NT2/D1 (cell line): ENCODE data around the gene LTF.
"Not testable (repeated sequence)": the region's sequence is repeated elsewhere in the genome, so short reads cannot be mapped to it uniquely, and the experiment has no call there.

Experiments used
- DNase-seq: peaks from one replicate; pipeline ENCODE4 v3.0.0-alpha.2; 2011; ENCODE audit warnings: low read depth, low spot score
- H3K27me3 ChIP-seq: 2 replicates; pipeline ENCODE4 v1.6.0; 2011; ENCODE audit warnings: mild to moderate bottlenecking; ENCODE audit not compliant: insufficient read length, insufficient read depth
- H3K36me3 ChIP-seq: 2 replicates; pipeline ENCODE4 v1.6.1; 2011; ENCODE audit warnings: mild to moderate bottlenecking, low read length, mixed read lengths; ENCODE audit not compliant: insufficient read depth, insufficient read length
- H3K4me1 ChIP-seq: 2 replicates; pipeline ENCODE4 v1.5.1; 2011; ENCODE audit not compliant: insufficient read depth, insufficient read length
- H3K4me3 ChIP-seq: 2 replicates; pipeline ENCODE4 v1.5.1; 2011; ENCODE audit warnings: low read depth; ENCODE audit not compliant: insufficient read length
- H3K9ac ChIP-seq: 2 replicates; pipeline ENCODE4 v1.6.0; 2011; ENCODE audit warnings: low read depth; ENCODE audit not compliant: insufficient read length
- H3K9me3 ChIP-seq: 2 replicates; pipeline ENCODE4 v1.5.1; 2011; ENCODE audit warnings: mild to moderate bottlenecking, low read length; ENCODE audit not compliant: insufficient read depth
- SUZ12 ChIP-seq: IDR thresholded peaks from 2 replicates; pipeline ENCODE4 v1.6.1; 2011; ENCODE audit not compliant: insufficient read length, insufficient read depth; ENCODE audit errors: extremely low read depth
- YY1 ChIP-seq: IDR thresholded peaks from 2 replicates; pipeline ENCODE4 v1.6.1; 2011; ENCODE audit not compliant: insufficient read length, insufficient read depth
- ZNF274 ChIP-seq: IDR thresholded peaks from 2 replicates; pipeline ENCODE4 v1.6.1; 2011; ENCODE audit warnings: mild to moderate bottlenecking, low read depth, low read length

The LTF gene

GRCh38 chr3:46447228-46447985 is 17.3 kb downstream of the LTF start:
- Histone ChIP-seq H3K9ac (no peak overlapping the region), H3K27me3 (no peaks in the 10 kb centered on the region)

DNA sequence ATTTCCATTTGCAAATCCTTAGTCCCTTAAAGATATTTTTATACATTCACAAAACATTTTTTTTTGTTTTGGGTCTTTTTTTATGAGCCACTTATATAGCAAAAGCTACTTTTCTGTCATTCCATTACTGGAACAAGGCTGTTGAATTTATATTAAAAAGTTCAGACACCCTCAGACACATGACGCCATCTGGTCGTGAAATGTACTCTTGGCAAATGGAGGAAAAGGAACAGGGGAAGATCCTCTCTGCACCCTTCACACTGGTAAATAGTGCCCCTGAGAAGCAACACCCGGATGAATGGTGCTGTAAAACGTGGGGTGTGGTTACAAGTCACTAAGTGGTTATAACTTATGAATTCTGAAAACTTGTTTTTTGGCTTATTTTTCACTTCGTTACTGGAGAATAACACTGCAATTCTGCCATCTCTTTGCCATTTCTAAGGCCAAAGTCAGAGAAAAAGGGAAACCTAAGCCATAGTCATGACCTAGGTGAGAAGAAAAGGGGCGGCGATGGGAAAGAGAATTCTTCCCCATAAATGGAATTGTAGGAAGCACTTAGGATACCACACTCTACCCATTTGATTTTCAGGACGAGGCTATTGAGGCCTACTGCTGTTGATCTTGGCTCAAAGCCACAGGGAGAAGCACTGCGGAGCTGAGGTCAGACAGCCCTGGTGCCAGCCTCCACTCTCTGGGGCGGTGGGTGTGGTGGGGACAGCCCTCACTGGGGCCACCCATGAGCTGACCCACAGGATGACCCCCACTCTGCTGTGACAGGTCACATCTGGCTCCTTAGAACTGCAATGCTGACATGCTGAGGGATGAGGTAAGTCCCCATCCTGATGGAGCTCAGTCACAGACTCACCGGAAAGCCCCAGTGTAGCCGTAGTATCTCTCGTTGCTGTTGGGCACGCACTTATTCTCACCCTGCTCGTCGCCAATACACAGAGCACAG is 21.9 kb downstream of the LTF start:
- H3K9me3 ChIP-seq: peaks cover 8% of the 10 kb centered on the region; the same call in 1 of the 2 replicates
- no peaks in the 10 kb centered on the region for H3K36me3 ChIP-seq
- no peak overlapping the region for H3K4me3 ChIP-seq
- TF ChIP-seq SUZ12 (no peak), YY1 (no peak), ZNF274 (no peak)
- no peaks in the 10 kb centered on the region for H3K27me3 ChIP-seq
- no peak overlapping the region for H3K9ac ChIP-seq
- no peaks in the 10 kb centered on the region for H3K4me1 ChIP-seq
- DNase-seq: no peak

More at GRCh38 chr3:46447228-46447985, 17.3 kb downstream of the LTF start:
- no peak for DNase-seq
- no peak overlapping the region for H3K4me3 ChIP-seq
- no peaks in the 10 kb centered on the region for H3K4me1 ChIP-seq
- TF ChIP-seq SUZ12 (no peak), YY1 (no peak), ZNF274 (no peak)
- peaks cover 8% of the 10 kb centered on the region; the same call in 1 of the 2 replicates for H3K9me3 ChIP-seq
- no peaks in the 10 kb centered on the region for H3K36me3 ChIP-seq

DNA sequence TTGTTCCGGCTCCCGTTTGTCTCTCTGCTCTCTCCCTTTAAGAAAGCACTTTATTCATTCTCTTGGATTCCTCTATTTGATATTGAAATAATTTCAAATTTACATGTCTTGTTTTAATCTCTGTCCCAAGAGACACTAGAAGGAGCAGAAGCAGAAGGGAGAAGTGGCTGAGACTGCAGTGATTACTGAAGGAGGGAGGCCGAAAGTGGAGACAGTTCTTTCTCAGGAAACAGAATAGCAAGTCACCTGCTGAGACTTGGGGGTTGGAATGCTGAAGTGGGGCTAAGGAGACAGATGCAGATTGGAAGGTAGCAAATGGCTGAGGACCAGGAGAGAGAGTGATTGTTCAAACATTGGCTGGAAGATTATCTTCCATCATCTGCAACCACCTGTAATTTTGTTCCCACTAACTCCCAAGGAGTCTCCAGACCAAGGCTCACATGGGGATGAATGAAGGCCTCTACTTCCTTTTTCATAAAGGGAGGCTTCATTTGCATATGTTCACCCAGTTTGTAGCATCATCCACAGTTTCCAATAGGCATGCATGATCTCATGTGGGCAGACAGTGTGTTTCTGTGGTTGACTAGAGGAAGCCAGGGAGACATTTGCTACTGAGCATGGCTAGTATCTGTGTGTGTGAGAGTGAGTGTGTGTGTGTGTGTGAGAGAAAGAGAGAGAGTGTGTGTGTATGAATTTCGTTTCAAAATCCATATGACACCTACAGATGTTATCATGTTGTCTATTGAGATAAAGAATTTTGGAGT is 24.0 kb downstream of the LTF start:
- H3K4me3 ChIP-seq: no peak overlapping the region
- H3K36me3 ChIP-seq: no peaks in the 10 kb centered on the region
- no peaks in the 10 kb centered on the region for H3K4me1 ChIP-seq
- no peak overlapping the region for H3K9ac ChIP-seq
- peak; percentile 23 for DNase-seq
- no peak for TF ChIP-seq ZNF274
- TF ChIP-seq SUZ12: no peak
- TF ChIP-seq YY1: no peak
- H3K27me3 ChIP-seq: no peaks in the 10 kb centered on the region
- H3K9me3 ChIP-seq: peaks cover 8% of the 10 kb centered on the region; the same call in 1 of the 2 replicates

- Histone ChIP-seq H3K9ac (no peak overlapping the region), H3K4me3 (no peak overlapping the region), H3K9me3 (peaks cover 2% of the 10 kb centered on the region; the same call in 1 of the 2 replicates), H3K27me3 (no peaks in the 10 kb centered on the region), H3K36me3 (no peaks in the 10 kb centered on the region), H3K4me1 (no peaks in the 10 kb centered on the region)
- no peak for DNase-seq
- no peak for TF ChIP-seq YY1
- no peak for TF ChIP-seq ZNF274
- TF ChIP-seq SUZ12: no peak
Measured at GRCh38 chr3:46438831-46439230, 25.9 kb downstream of the LTF start.

DNA sequence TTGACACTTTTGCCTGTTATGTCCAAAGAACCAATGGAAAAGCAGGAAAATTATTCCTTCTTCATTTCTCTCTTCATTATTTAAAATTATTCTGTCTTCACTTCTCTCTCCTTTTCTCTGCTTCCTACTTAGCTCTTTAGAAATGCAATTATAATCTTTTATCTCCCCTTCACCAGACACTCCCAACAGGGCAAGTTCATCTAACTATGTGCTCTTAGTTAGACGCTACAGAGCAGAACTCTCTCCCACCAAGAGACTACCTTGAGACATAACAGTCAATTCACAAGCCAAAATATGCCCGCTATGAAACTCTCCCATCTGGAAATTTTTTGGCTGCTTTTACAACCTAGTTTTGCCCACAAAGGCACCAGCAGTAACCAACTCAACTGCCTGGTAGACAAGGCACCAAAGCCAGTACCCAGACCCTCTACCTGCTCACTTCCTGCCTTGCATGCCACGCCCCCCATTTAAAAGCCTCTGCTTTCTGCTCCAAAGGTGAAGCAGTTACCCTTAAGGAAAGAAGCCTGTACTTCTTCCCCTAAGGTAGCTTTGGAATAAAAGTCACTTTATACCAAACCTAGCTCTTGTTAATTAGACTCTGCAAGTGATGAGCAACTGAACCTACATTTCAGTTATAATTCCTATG is 29.5 kb downstream of the LTF start:
- Histone ChIP-seq H3K4me1 (no peaks in the 10 kb centered on the region), H3K9me3 (peaks cover 4% of the 10 kb centered on the region; the same call in 1 of the 2 replicates), H3K9ac (no peak overlapping the region), H3K36me3 (no peaks in the 10 kb centered on the region), H3K27me3 (no peaks in the 10 kb centered on the region), H3K4me3 (no peak overlapping the region)
- no peak for DNase-seq
- TF ChIP-seq SUZ12 (no peak), YY1 (no peak), ZNF274 (no peak)

DNA sequence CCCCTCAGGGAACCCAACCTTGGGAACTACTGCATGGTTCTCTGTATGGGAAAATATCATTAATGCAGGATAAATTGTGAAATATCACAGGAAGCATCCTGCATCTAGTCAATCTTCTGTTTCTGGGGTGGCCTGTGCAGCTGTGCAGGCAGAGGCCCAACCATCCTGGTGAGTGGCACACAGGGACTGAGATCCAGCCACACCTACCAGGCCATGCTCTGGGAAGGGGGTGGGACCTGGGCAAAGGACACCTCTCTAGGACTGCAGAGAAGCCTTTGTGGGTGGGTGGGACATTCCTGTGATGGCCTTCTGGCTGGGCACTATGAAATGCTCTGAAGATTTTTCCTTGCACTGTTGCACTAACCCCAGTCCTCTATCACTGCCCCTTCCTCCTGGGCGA is 30.9 kb downstream of the LTF start:
- Histone ChIP-seq H3K9ac (no peak overlapping the region), H3K4me1 (no peaks in the 10 kb centered on the region)

DNA sequence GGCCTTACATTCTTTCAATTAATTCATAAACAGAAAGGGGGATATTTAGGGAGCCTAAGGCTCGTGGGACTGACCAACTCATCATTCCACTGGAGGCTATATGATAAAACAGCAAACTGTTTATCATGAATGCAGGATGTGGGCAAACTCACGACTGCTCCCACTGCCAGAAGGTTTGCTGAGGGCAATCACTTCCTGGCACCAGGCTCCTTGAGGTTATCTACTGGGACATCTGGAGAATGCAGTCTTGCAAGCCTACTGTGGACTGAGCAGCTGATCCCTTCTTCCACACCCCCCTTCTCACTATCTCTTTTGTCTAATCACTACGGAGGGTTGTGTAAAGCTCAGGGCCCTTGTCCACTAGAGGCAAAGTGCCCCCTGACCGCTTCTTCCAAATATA is 31.6 kb downstream of the LTF start:
- not testable (repeated sequence) for H3K9ac ChIP-seq

More for the DNA sequence above, 30.9 kb downstream of the LTF start:
- H3K27me3 ChIP-seq: no peaks in the 10 kb centered on the region
- no peak overlapping the region for H3K4me3 ChIP-seq
- no peaks in the 10 kb centered on the region for H3K36me3 ChIP-seq
- peaks cover 4% of the 10 kb centered on the region; the same call in 1 of the 2 replicates for H3K9me3 ChIP-seq
- TF ChIP-seq YY1: no peak
- no peak for TF ChIP-seq ZNF274
- no peak for TF ChIP-seq SUZ12
- no peak for DNase-seq

DNA sequence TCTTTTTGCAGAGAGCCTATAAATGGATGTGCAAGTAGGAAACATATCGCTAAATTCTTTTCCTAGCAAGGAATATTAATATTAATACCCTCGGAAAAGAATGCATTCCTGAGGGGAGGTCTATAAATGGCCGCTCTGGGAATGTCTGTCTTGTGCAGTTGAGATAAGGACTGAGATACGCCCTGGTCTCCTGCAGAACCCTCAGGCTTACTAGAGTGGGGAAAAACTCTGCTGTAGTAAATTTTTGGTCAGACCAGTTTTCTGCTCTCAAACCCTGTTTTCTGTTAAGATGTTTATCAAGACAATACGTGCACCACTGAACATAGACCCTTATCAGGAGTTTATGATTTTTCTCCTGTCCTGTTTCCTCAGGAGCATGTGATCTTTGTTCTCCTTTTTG is 32.8 kb downstream of the LTF start:
- H3K4me1 ChIP-seq, H3K27me3 ChIP-seq, H3K9ac ChIP-seq, H3K36me3 ChIP-seq, H3K9me3 ChIP-seq, DNase-seq, H3K4me3 ChIP-seq: not testable (repeated sequence)

More for the DNA sequence above, 31.6 kb downstream of the LTF start:
- not testable (repeated sequence) for H3K4me1 ChIP-seq, H3K27me3 ChIP-seq, H3K9me3 ChIP-seq, DNase-seq, H3K4me3 ChIP-seq, H3K36me3 ChIP-seq

DNA sequence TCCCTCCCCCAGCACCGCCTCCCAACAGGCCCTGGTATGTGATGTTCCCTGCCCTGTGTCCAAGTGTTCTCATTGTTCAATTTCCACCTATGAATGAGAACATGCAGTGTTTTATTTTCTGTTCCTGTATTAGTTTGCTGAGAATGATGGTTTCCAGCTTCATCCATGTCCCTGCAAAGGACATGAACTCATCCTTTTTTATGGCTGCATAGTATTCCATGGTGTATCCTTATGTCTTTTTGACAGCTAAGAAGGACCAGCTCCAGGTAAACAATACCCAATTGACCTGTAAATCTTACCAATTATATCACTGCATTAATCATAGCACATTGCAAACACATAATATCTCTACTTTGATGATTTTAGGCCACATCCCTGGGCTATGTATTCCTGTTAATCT is 33.8 kb downstream of the LTF start:
- not testable (repeated sequence) for H3K27me3 ChIP-seq, DNase-seq, H3K9ac ChIP-seq, H3K4me1 ChIP-seq, H3K36me3 ChIP-seq, H3K4me3 ChIP-seq, H3K9me3 ChIP-seq
